ENCODE data around the gene ID3. TPM values are rescaled to one million over a fixed set of nuclear protein-coding genes. Genes with fewer than 3 reads are reported as not detected.

Gene ID3
- total RNA-seq, 1 donor from 2014 or later: 120 TPM

- H3K9ac ChIP-seq (ENCODE audit: low read depth in 1 of 3, low read length in 3 of 3): peak overlapping the region in 1 of 3 donors; percentile 25
Observed at GRCh38 chr1:23566304-23566703, 7.0 kb upstream of the ID3 start.

GRCh38 chr1:23565776-23566175 lies 6.5 kb upstream of the ID3 start:
- Histone ChIP-seq H3K9ac (ENCODE audit: low read depth in 1 of 3, low read length in 3 of 3) (no peak overlapping the region), H3K36me3 (ENCODE audit: control insufficient read depth in 3 of 3, insufficient read depth in 3 of 3, low read length in 3 of 3) (no peaks in the 10 kb centered on the region), H3K4me1 (ENCODE audit: control insufficient read depth in 3 of 3, insufficient read depth in 3 of 3, low read length in 3 of 3) (peaks cover 35 to 40% (median 39%) of the 10 kb centered on the region in 3 donors), H3K9me3 (ENCODE audit: control insufficient read depth in 3 of 3, low read length in 3 of 3) (no peaks in the 10 kb centered on the region), H3K4me3 (ENCODE audit: low read length in 3 of 3) (no peak overlapping the region), H3K27ac (ENCODE audit: low read depth, low read length) (no peak overlapping the region), H3K27me3 (ENCODE audit: control insufficient read depth in 3 of 3, insufficient read depth in 3 of 3, low read length in 3 of 3) (no peaks in the 10 kb centered on the region)

More at GRCh38 chr1:23566304-23566703, 7.0 kb upstream of the ID3 start:
- Histone ChIP-seq H3K4me1 (ENCODE audit: control insufficient read depth in 3 of 3, insufficient read depth in 3 of 3, low read length in 3 of 3) (peaks cover 30 to 35% (median 35%) of the 10 kb centered on the region in 3 donors), H3K4me3 (ENCODE audit: low read length in 3 of 3) (no peak overlapping the region), H3K27ac (ENCODE audit: low read depth, low read length) (no peak overlapping the region), H3K36me3 (ENCODE audit: control insufficient read depth in 3 of 3, insufficient read depth in 3 of 3, low read length in 3 of 3) (no peaks in the 10 kb centered on the region), H3K9me3 (ENCODE audit: control insufficient read depth in 3 of 3, low read length in 3 of 3) (no peaks in the 10 kb centered on the region), H3K27me3 (ENCODE audit: control insufficient read depth in 3 of 3, insufficient read depth in 3 of 3, low read length in 3 of 3) (no peaks in the 10 kb centered on the region)

- H3K9me3 ChIP-seq (ENCODE audit: control insufficient read depth in 3 of 3, low read length in 3 of 3): no peaks in the 10 kb centered on the region
- peaks cover 42 to 50% (median 50%) of the 10 kb centered on the region in 3 donors for H3K4me1 ChIP-seq (ENCODE audit: control insufficient read depth in 3 of 3, insufficient read depth in 3 of 3, low read length in 3 of 3)
- peak overlapping the region; percentile 96 for H3K27ac ChIP-seq (ENCODE audit: low read depth, low read length)
- H3K9ac ChIP-seq (ENCODE audit: low read depth in 1 of 3, low read length in 3 of 3): peak overlapping the region in 1 of 3 donors; percentile 57
- no peak overlapping the region for H3K4me3 ChIP-seq (ENCODE audit: low read length in 3 of 3)
- H3K36me3 ChIP-seq (ENCODE audit: control insufficient read depth in 3 of 3, insufficient read depth in 3 of 3, low read length in 3 of 3): no peaks in the 10 kb centered on the region
- H3K27me3 ChIP-seq (ENCODE audit: control insufficient read depth in 3 of 3, insufficient read depth in 3 of 3, low read length in 3 of 3): no peaks in the 10 kb centered on the region
Observed at GRCh38 chr1:23564529-23565122, 5.3 kb upstream of the ID3 start.

GRCh38 chr1:23563755-23564374 lies 4.6 kb upstream of the ID3 start:
- peak overlapping the region; percentile 96 for H3K27ac ChIP-seq (ENCODE audit: low read depth, low read length)
- no peaks in the 10 kb centered on the region for H3K27me3 ChIP-seq (ENCODE audit: control insufficient read depth in 3 of 3, insufficient read depth in 3 of 3, low read length in 3 of 3)
- peaks cover 0 to 3% (median 0%) of the 10 kb centered on the region in 3 donors for H3K36me3 ChIP-seq (ENCODE audit: control insufficient read depth in 3 of 3, insufficient read depth in 3 of 3, low read length in 3 of 3)
- H3K9ac ChIP-seq (ENCODE audit: low read depth in 1 of 3, low read length in 3 of 3): no peak overlapping the region
- no peaks in the 10 kb centered on the region for H3K9me3 ChIP-seq (ENCODE audit: control insufficient read depth in 3 of 3, low read length in 3 of 3)
- H3K4me3 ChIP-seq (ENCODE audit: low read length in 3 of 3): no peak overlapping the region
- H3K4me1 ChIP-seq (ENCODE audit: control insufficient read depth in 3 of 3, insufficient read depth in 3 of 3, low read length in 3 of 3): peaks cover 45 to 46% (median 46%) of the 10 kb centered on the region in 3 donors

GRCh38 chr1:23563003-23563402 lies 3.7 kb upstream of the ID3 start:
- peaks cover 0 to 11% (median under 1%) of the 10 kb centered on the region in 3 donors for H3K36me3 ChIP-seq (ENCODE audit: control insufficient read depth in 3 of 3, insufficient read depth in 3 of 3, low read length in 3 of 3)
- H3K27me3 ChIP-seq (ENCODE audit: control insufficient read depth in 3 of 3, insufficient read depth in 3 of 3, low read length in 3 of 3): no peaks in the 10 kb centered on the region
- H3K4me1 ChIP-seq (ENCODE audit: control insufficient read depth in 3 of 3, insufficient read depth in 3 of 3, low read length in 3 of 3): peaks cover 43 to 54% (median 48%) of the 10 kb centered on the region in 3 donors
- no peak overlapping the region for H3K9ac ChIP-seq (ENCODE audit: low read depth in 1 of 3, low read length in 3 of 3)
- no peaks in the 10 kb centered on the region for H3K9me3 ChIP-seq (ENCODE audit: control insufficient read depth in 3 of 3, low read length in 3 of 3)
- H3K4me3 ChIP-seq (ENCODE audit: low read length in 3 of 3): no peak overlapping the region
- peak overlapping the region; percentile 96 for H3K27ac ChIP-seq (ENCODE audit: low read depth, low read length)

GRCh38 chr1:23562137-23562876 lies 3.0 kb upstream of the ID3 start:
- H3K27ac ChIP-seq (ENCODE audit: low read depth, low read length): peak overlapping the region; percentile 96
- no peaks in the 10 kb centered on the region for H3K9me3 ChIP-seq (ENCODE audit: control insufficient read depth in 3 of 3, low read length in 3 of 3)
- peak overlapping the region in 2 of 3 donors; percentile 55 to 60 for H3K4me3 ChIP-seq (ENCODE audit: low read length in 3 of 3)
- peaks cover 45 to 55% (median 53%) of the 10 kb centered on the region in 3 donors for H3K4me1 ChIP-seq (ENCODE audit: control insufficient read depth in 3 of 3, insufficient read depth in 3 of 3, low read length in 3 of 3)
- H3K9ac ChIP-seq (ENCODE audit: low read depth in 1 of 3, low read length in 3 of 3): peak overlapping the region; percentile 40 to 95 (median 66)
- H3K36me3 ChIP-seq (ENCODE audit: control insufficient read depth in 3 of 3, insufficient read depth in 3 of 3, low read length in 3 of 3): peaks cover 0 to 18% (median 3%) of the 10 kb centered on the region in 3 donors
- H3K27me3 ChIP-seq (ENCODE audit: control insufficient read depth in 3 of 3, insufficient read depth in 3 of 3, low read length in 3 of 3): no peaks in the 10 kb centered on the region

GRCh38 chr1:23561813-23562100 lies 2.5 kb upstream of the ID3 start:
- no peaks in the 10 kb centered on the region for H3K9me3 ChIP-seq (ENCODE audit: control insufficient read depth in 3 of 3, low read length in 3 of 3)
- peak overlapping the region; percentile 15 to 60 (median 55) for H3K4me3 ChIP-seq (ENCODE audit: low read length in 3 of 3)
- H3K36me3 ChIP-seq (ENCODE audit: control insufficient read depth in 3 of 3, insufficient read depth in 3 of 3, low read length in 3 of 3): peaks cover 0 to 21% (median 5%) of the 10 kb centered on the region in 3 donors
- peak overlapping the region; percentile 40 to 95 (median 66) for H3K9ac ChIP-seq (ENCODE audit: low read depth in 1 of 3, low read length in 3 of 3)
- H3K27me3 ChIP-seq (ENCODE audit: control insufficient read depth in 3 of 3, insufficient read depth in 3 of 3, low read length in 3 of 3): no peaks in the 10 kb centered on the region
- H3K27ac ChIP-seq (ENCODE audit: low read depth, low read length): peak overlapping the region; percentile 96
- H3K4me1 ChIP-seq (ENCODE audit: control insufficient read depth in 3 of 3, insufficient read depth in 3 of 3, low read length in 3 of 3): peaks cover 51 to 60% (median 58%) of the 10 kb centered on the region in 3 donors

GRCh38 chr1:23561076-23561812 lies 1.9 kb upstream of the ID3 start:
- Histone ChIP-seq H3K9ac (ENCODE audit: low read depth in 1 of 3, low read length in 3 of 3) (peak overlapping the region; percentile 25 to 95 (median 66)), H3K4me3 (ENCODE audit: low read length in 3 of 3) (peak overlapping the region; percentile 15 to 60 (median 55)), H3K27me3 (ENCODE audit: control insufficient read depth in 3 of 3, insufficient read depth in 3 of 3, low read length in 3 of 3) (no peaks in the 10 kb centered on the region), H3K36me3 (ENCODE audit: control insufficient read depth in 3 of 3, insufficient read depth in 3 of 3, low read length in 3 of 3) (peaks cover 0 to 22% (median 5%) of the 10 kb centered on the region in 3 donors), H3K27ac (ENCODE audit: low read depth, low read length) (peak overlapping the region; percentile 96), H3K9me3 (ENCODE audit: control insufficient read depth in 3 of 3, low read length in 3 of 3) (no peaks in the 10 kb centered on the region), H3K4me1 (ENCODE audit: control insufficient read depth in 3 of 3, insufficient read depth in 3 of 3, low read length in 3 of 3) (peaks cover 54 to 65% (median 63%) of the 10 kb centered on the region in 3 donors)

GRCh38 chr1:23559985-23560741 lies 862 bp upstream of the ID3 start:
- peak overlapping the region; percentile 87 to 98 (median 96) for H3K4me3 ChIP-seq (ENCODE audit: low read length in 3 of 3)
- peak overlapping the region; percentile 79 to 95 (median 92) for H3K9ac ChIP-seq (ENCODE audit: low read depth in 1 of 3, low read length in 3 of 3)
- no peaks in the 10 kb centered on the region for H3K9me3 ChIP-seq (ENCODE audit: control insufficient read depth in 3 of 3, low read length in 3 of 3)
- H3K27me3 ChIP-seq (ENCODE audit: control insufficient read depth in 3 of 3, insufficient read depth in 3 of 3, low read length in 3 of 3): no peaks in the 10 kb centered on the region
- H3K36me3 ChIP-seq (ENCODE audit: control insufficient read depth in 3 of 3, insufficient read depth in 3 of 3, low read length in 3 of 3): peaks cover 0 to 22% (median 5%) of the 10 kb centered on the region in 3 donors
- peaks cover 63 to 75% (median 74%) of the 10 kb centered on the region in 3 donors for H3K4me1 ChIP-seq (ENCODE audit: control insufficient read depth in 3 of 3, insufficient read depth in 3 of 3, low read length in 3 of 3)
- H3K27ac ChIP-seq (ENCODE audit: low read depth, low read length): peak overlapping the region; percentile 96
